HUDEP-2 (cell line): ENCODE measurements around the gene WDPCP.
"Not testable (repeated sequence)": the region's sequence is repeated elsewhere in the genome, so short reads cannot be mapped to it uniquely, and the experiment has no call there.

Experiments used
- DNase-seq, 76 experiments: peaks; one replicate each; lab custom pipeline; 2025; ENCODE audit not compliant: unreplicated experiment in 76 of 76; lab: John Stamatoyannopoulos, UW

Gene WDPCP

DNA sequence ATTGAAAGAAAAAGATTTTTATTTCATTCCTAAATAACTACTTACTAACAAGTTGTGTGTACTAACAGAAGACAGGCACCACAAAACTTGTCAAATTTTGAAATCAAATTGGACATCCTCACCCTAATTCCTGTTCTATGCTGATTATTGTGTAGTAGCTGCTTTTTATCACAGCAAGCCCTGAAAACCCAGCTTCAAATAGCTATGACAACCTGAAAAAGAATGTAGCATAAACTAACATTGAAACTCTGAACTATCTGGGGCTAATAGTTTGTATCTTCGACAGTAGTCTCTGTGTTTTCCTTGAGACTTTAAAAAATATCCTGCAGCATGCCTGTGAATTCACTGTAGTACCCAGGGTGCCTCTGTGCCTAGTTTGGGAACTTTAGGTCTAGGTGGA is 122.6 kb downstream of the WDPCP start:
- no peak for DNase-seq

DNA sequence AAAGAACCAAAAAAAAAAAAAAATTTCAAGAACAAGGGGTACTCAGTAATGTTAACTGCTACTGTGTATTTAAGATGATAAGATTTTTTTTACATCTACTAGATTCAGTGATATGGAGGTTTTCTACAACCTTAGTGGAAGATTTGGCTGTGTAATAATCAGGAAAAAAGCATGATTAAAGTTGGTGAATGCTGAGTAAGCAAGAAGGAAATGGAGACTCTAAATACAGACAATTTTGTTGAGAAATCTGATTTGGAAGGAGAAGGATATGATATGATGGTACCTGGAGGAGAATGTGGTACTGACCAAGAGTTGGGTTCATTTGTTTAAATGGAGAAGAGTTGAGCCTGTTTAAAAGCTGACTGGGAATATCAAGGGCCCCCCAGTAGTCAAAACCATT is 125.1 kb downstream of the WDPCP start:
- no peak for DNase-seq

DNA sequence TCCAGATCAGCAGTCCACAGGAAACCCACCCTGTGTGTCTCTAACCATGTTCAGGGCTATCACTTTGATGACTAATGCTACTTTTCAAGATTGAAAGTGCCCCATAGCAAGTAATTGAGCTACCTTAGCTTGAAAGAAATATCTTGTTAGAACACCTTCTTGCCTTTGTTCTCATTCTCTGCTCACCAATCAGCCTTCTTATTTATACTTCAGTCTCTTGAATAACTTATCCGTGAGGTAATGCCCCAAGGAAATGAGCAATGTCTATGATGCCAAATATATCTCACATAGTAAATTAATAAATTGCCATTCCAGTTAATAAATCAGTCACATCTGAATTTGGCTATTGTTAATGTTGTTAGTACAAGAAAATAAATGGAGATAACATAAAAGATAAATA is 141.6 kb downstream of the WDPCP start:
- DNase-seq: no peak

DNA sequence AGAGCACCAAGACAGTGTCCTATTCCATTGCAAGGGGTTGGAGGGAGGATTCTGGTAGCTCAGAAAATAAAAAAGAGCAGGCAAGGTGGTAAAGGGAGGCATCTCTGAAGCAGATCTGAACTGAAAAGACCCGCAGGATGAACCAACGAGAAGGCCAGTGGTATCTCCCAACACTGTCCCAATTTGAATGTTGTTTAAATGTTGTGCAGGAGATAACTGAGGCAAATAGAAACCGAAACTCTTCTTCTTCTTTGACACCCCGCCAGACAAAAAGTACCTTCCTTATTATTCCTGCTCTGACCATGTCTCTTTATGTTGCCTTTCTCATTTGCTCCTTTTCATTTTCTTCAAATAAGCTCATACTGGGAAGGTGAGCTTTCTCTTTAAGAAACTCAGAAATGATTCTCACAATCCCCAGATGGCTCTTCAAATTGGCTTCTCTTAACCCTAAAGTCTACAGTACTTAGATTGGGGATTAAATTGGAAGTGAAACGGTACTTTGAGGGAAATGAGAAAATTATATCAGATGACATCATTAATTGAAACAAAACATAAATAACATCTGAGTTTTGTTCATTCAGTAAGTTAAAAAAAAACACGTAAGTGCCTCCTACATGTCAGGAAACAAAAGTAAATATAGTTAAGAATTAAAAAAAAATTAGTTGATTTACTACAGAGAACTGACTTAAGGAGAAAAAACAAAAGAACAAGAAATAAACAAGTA is 143.6 kb downstream of the WDPCP start:
- no peak for DNase-seq

DNA sequence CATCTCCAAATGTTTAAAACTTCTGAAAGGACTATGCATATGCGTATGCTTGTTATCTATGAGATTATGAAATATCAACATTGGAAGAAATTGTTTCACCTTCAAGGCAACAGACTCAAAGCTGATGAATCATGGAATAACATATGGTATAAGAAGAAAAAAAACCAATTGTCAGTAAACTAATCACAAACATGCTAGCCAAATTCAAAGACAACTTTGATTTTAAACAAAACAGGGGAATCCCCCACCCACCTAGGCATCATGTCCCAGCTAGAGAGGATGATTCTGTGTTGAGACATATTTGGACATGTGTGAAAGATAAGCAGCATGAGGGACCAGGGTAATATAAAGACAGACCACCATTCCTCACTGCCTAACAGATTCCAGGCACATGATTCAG is 147.7 kb downstream of the WDPCP start:
- DNase-seq: no peak

DNA sequence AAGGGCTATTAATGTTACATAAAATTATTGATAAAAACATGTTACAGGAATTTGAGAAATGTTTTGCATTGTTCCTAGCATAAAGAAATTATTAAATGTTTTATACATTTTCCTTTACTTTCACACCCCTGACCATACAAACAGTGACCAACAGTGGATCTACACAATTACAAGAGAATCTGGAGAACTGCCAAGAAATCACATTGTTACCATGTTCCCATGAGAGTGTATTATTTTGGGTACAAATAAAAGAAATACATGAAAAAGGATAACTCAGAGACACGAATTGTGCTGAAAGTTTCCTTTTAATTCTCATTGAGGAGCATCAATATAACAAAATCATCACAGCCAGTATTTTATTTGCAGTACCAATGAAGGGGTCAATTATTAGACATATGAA is 150.1 kb downstream of the WDPCP start:
- no peak for DNase-seq

DNA sequence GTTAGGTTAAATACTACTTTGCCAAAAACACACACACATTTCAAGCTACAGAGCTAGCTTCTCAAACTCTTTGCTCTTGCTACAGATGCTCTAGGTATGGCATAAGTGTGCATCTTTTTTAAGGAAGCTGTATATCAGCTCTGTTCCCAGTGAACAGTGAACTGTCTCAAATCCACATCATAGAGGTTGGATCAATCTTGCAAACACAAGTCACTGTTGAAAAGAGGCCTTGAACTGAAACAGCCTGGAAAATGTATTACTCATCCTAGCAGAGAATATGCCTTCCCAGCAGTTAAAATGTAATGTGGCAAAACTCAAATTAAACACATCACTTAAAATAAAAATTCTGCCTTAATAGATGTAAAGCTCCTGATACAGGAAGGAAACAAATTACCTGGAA is 151.8 kb downstream of the WDPCP start:
- DNase-seq: no peak

DNA sequence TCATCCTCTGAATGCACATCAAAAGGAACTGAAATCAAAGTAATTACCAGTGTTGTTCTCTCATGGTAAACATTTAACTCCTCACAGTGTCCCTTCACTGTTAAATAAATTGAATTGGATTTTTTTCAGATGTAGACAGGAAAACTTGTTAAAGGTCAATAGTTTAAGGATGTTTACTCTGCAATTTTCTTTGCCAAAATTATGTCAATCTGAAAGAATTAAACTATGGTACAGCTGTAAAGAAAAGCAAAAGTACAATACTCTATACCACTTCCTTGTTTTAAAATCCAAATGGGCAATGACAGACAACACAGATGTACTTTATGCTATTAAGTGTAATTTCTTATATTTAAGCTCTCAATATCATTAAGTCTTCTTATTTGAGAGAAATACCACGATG is 153.2 kb downstream of the WDPCP start:
- DNase-seq: no peak

DNA sequence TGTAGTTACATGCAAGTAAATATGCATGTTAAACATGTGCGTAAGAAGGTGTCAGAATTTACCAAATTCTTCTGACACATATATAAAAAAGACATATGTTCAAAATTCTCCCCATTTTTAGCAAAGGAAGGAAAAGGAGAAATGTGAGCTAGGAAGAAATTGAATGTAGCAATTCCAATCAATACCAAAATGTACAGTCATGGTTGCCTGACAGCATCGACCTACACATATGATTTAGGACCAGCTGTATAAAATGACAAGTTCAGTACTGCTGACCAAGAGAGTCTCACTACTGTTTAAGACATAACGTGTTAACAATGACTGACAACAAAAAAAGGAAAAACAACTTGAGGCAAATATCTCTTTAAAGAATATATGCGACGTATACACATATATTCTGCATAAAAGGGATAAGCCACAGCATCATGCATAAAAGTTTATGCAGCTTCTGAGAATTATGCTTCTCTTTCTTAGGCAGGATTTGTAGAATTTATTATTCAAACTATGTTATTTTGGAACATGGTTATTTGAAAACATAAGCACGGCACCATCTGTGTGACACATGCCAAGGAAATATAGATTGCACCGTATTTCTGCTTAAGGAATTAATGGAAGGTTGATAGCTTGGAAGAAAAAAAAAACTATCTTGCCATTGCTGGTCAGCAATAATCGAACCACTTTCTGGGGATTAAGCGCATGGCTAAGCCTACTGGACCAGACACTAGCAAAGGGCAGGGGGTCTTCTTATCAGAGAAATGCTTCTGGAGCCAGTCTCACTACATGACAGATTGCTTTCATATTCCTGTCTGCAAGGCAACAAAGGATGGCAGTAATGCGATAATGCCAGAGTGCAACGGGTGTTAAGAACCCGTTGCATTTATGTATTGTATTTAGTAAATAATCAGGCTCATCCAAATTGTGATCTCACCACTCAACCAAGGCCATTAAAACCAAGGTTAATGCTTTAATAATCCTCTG is 154.0 kb downstream of the WDPCP start:
- no peak for DNase-seq

DNA sequence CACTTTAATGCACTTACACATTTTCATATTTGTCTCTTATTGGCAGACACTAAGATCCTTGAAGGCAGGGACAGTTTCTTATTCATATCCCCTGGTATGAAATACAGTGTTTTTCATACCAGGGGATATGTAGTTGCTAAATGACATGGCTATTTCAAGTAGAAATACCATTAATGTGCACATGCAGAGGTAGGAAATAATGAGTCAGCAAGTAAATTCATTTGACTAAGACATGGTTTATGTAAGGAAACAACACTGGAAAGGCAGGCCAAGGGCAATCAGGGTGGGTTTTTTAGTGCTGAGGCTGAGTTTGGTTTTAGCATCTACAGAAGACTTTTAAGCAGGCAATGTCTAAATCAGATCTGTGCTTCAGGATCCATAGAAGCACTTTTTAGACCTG is 155.9 kb downstream of the WDPCP start:
- DNase-seq: no peak

DNA sequence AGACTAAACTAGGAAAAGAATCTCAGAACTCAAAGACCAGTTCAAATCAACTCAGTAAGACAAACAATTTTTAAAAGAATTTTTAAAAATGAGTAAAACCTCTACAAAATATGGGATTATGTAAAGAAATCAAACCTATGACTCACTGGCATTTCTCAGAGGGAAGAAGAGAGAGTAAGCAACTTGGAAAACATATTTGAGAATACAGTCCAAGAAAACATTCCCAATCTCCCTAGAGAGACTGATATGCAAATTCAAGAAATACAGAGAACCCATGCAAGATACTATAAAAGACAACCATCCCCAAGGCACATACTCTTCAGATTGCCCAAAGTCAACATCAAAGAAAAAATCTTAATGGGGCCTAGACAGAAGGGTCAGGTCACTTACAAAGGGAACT is 162.7 kb downstream of the WDPCP start:
- DNase-seq: no peak

DNA sequence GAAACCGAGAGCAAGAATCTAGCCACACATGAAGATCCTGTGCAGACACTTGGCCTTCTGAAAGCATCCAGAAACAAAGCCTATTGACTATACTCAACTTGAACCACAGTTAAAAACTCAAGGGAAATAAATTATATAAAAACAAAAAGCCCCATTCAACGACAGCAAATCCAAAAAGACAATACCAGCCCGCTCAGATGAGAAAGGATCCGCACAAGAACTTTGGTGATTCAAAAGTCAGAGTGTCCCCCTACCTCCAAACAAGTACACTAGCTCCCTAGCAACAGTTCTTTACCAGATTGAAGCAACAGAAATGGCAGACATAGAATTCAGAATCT is 163.2 kb downstream of the WDPCP start:
- DNase-seq: no peak

DNA sequence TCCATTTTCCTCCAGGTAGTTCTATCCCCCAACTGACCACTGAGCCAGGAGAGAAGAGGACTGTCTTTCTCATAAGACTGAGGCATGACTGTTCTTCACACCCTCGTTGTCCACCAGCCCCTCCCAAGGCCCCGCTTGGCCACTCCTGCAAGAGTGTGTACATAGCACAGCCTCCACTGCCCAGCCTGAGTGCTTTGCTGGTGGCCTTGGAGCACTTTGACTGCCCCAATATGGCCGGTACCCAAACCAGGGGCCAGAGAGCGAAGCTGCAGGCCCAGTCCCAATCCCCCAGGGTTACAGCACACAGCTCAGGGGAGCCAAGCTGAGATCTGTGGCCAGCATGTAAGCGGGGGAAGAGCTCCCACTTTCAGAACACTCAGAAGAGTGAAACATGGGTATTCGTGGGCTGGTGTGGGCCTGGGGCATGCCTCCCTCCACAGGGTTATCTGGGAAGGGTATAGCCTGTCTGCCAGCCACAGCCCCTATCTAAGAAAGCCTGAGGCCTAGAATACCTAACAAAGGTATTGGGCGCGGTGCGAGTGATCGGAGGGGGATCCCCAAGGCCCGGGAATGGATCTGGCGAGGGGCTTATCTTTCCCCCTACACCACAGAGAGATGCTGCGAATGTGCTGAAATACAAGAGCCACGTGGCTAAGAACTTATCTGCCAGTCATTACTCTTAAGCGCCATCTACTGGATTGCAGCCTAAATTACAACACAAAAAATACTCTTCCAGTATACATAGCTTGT is 163.8 kb downstream of the WDPCP start:
- peak in 40 of 76 experiments; percentile 0 to 68 (median 34) for DNase-seq

DNA sequence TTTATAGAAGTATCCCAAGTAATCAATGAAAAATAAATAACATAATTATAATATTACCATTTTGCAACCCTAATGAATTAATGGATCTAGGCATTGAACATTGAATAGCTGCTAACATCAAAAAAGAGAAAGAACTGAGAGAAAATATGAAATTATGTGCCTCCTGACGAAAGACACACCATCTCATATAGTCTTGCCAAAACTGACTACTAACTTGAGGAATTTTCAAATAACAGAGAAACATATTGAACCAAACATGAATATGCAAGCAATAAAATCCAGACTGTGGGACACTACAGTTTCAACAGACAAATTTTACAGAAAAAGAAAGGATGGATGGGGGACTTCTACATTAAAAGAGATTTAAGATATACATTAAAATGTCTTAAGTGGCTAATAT is 165.7 kb downstream of the WDPCP start:
- DNase-seq: no peak

DNA sequence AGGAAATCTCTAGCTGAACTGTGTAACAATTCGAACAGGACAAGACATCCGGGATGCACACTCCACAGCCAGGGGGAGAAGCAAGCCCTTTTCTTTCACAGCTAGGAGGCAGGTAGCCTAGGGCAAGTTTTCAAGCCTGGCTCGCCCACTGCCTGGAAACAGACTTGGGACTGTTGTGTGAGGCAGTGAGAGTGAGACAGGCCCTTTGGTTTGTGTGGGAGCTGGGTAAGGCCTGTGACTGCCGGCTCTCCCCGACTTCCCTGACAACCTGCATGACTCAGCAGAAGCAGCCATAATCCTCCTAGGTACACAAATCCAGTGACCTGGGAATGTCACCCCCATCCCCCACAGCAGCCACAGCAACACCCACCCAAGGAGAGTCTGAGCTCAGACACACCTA is 179.7 kb downstream of the WDPCP start:
- no peak for DNase-seq

DNA sequence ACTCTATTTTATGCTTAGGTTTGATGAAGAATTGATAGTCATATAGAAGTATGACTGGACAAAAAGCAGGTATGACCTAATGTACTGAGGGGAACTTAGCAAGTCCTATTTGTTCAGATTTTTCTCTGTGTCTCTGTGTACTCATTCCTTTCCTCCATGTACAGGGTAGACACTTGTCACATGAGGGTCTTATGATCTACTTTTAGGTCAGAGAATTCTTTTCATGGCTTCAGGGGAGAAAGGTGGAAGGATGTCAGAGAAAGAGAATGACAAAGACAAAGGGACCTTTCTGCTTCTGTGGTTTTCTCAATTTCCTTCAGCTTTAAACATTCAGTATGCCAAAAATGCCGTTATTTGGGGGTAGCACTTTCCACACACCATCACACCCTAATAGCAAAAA is 181.6 kb downstream of the WDPCP start:
- no peak for DNase-seq

DNA sequence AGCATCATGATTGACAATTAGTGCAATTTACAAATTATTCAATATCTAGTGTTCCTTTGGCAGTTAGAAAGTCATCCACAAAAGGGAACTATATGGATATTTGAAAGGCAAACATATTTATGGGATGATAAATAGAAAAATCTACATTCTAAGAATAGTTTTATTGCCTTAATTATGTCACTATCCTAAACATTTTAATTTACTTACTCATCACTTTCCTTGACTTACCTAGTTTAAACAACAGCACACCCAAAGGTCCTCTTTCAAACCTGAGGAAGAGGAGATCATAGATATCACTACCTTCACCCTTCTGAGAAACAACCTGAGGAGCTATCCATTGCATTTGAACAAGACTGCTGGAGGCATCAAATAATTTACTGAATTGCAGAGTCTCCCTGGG is 184.5 kb downstream of the WDPCP start:
- no peak for DNase-seq

DNA sequence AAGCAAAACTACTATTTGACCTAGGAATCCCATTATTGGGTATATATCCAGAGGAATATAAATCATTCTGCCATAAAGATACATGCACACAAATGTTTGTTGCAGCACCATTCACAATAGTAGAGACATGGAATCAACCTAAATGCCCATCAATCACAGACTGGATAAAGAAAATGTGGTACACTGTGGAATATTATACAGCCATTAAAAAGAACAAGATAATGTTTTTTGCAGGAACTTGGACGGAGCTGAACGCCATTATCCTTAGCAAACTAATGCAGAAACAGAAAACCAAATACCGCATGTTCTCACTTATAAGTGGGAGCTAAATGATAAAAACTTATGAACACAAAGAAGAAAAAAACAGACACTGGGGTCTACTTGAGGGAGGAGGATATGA is 185.4 kb downstream of the WDPCP start:
- DNase-seq: not testable (repeated sequence)

DNA sequence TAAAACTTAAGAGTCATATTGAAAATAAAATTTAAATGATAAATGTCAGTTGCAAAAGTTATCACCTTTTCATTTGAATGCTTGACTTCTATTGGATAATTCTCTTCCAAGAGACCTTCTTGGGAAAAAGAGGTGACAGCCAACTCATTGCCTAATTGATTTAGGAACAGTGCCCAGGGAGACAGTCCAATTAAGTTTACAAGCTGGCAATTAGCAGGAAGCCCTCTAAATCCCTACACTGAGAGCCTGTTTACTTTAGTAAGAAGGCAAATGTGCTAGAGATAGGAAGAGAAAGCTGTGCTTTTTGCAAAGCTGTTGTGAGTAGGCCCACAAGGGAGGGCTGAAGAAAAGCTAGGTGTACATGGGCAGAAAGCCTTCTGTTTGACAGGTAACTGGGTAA is 189.1 kb downstream of the WDPCP start:
- DNase-seq: no peak

DNA sequence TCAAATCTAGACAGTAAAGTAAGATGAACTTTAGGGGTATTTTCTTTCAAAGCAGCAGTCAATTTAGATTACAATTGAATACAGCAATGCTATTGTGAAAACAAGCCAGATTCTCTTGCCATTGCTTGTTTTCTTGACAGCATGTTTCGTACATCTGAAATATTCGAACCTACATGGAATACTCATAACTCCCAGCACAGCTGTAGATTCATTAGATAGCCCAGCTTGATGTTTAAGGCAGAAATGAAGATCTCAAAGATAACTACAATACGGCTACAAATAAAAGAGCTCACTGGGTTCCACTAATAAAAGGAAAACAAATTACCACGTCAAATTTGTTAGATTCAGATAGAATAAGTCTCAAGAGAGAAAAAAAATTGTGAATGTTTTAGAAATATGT is 208.8 kb downstream of the WDPCP start:
- no peak for DNase-seq

DNA sequence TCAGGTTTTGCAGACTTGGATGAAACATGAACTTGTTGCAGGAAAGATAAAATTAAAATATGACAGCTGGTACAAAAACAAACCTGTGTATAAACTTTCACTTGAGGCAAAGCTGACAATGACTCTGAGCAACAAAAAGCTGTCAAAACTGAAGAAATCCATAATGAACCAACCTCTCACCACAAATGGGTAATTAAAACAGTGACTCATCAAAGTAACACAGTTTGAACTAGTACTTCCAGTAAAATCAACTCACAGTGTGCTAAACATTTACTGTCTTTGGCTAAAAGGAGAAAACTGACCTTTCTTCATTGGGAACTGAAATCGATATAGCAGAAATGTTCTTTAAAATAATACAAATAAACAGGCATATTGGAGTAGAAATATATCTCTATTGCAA is 209.7 kb downstream of the WDPCP start:
- DNase-seq: no peak
